ENCODE measurements around the gene CFAP20DC.
"Not testable (repeated sequence)": the region's sequence is repeated elsewhere in the genome, so short reads cannot be mapped to it uniquely, and the experiment has no call there.

Gene CFAP20DC

GRCh38 chr3:58991623-58992022 lies 58.2 kb downstream of the CFAP20DC start:
- H3K36me3 ChIP-seq (ENCODE audit: insufficient read depth, low read length), result no peaks in the 10 kb centered on the region
- no peaks in the 10 kb centered on the region for H3K27me3 ChIP-seq (ENCODE audit: control insufficient read depth in 1 of 2, insufficient read depth in 2 of 2, low read length in 2 of 2)
- H3K9ac ChIP-seq (ENCODE audit: low read length), result no peak overlapping the region
- H3K4me1 ChIP-seq (ENCODE audit: insufficient read depth, low read length), result no peaks in the 10 kb centered on the region
- no peaks in the 10 kb centered on the region for H3K9me3 ChIP-seq (ENCODE audit: low read length)
- no peak overlapping the region for H3K4me3 ChIP-seq (ENCODE audit: low read depth in 1 of 2, low read length in 2 of 2)
- no peak overlapping the region for H3K27ac ChIP-seq (ENCODE audit: low read depth, low read length)

GRCh38 chr3:58991026-58991425 lies 58.8 kb downstream of the CFAP20DC start:
- Histone ChIP-seq H3K9ac (ENCODE audit: low read length) (no peak overlapping the region), H3K4me1 (ENCODE audit: insufficient read depth, low read length) (no peaks in the 10 kb centered on the region), H3K9me3 (ENCODE audit: low read length) (no peaks in the 10 kb centered on the region), H3K36me3 (ENCODE audit: insufficient read depth, low read length) (no peaks in the 10 kb centered on the region), H3K27me3 (ENCODE audit: control insufficient read depth in 1 of 2, insufficient read depth in 2 of 2, low read length in 2 of 2) (no peaks in the 10 kb centered on the region), H3K4me3 (ENCODE audit: low read depth in 1 of 2, low read length in 2 of 2) (no peak overlapping the region), H3K27ac (ENCODE audit: low read depth, low read length) (no peak overlapping the region)

- Histone ChIP-seq H3K9me3 (ENCODE audit: low read length) (no peaks in the 10 kb centered on the region), H3K27ac (ENCODE audit: low read depth, low read length) (no peak overlapping the region), H3K4me3 (ENCODE audit: low read depth in 1 of 2, low read length in 2 of 2) (no peak overlapping the region), H3K4me1 (ENCODE audit: insufficient read depth, low read length) (no peaks in the 10 kb centered on the region), H3K9ac (ENCODE audit: low read length) (no peak overlapping the region), H3K27me3 (ENCODE audit: control insufficient read depth in 1 of 2, insufficient read depth in 2 of 2, low read length in 2 of 2) (no peaks in the 10 kb centered on the region), H3K36me3 (ENCODE audit: insufficient read depth, low read length) (no peaks in the 10 kb centered on the region)
Observed at GRCh38 chr3:58989955-58990354, 59.9 kb downstream of the CFAP20DC start.

- Histone ChIP-seq H3K9ac (ENCODE audit: low read length) (no peak overlapping the region), H3K4me3 (ENCODE audit: low read depth in 1 of 2, low read length in 2 of 2) (no peak overlapping the region), H3K27ac (ENCODE audit: low read depth, low read length) (no peak overlapping the region), H3K36me3 (ENCODE audit: insufficient read depth, low read length) (no peaks in the 10 kb centered on the region), H3K9me3 (ENCODE audit: low read length) (no peaks in the 10 kb centered on the region), H3K4me1 (ENCODE audit: insufficient read depth, low read length) (no peaks in the 10 kb centered on the region), H3K27me3 (ENCODE audit: control insufficient read depth in 1 of 2, insufficient read depth in 2 of 2, low read length in 2 of 2) (no peaks in the 10 kb centered on the region)
Observed at GRCh38 chr3:58989163-58989562, 60.7 kb downstream of the CFAP20DC start.

DNA sequence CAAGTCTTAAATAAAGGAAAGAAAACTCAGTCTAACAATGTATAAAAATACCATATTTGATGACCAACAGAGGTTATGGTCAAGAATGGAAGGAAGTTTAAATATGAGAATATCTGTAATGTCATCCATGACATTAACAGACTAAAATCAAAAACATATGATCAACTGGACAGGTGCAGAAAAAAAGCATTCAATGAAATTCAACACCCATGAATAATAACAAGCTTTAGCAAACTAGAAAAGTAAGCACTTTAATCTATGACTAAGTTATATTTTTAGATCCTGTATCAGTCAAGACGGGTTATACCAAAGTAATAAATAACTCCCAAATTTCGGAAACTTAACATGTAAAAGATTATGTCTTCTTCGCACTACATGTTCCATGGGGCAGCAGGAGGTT lies 61.8 kb downstream of the CFAP20DC start:
- Histone ChIP-seq H3K27ac (ENCODE audit: low read depth, low read length) (no peak overlapping the region), H3K9ac (ENCODE audit: low read length) (no peak overlapping the region), H3K36me3 (ENCODE audit: insufficient read depth, low read length) (no peaks in the 10 kb centered on the region)

DNA sequence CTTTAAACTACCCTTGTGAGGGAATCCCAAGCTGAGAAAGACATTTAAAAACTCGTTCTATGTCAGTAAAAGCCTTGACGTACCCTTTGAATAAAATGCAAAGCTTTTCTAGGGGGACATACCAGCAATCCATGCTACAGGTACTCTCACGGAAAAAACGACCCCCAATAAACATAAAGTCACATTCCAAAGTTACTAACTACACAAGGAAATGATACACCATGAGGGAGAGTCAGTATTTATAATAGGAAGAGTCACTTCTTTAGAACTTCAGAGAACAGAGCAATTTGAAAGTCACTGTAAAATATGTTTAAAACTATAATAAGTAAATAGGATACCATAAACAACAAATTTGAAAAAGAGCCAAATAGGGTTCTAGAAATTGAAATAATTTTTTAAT lies 63.2 kb downstream of the CFAP20DC start:
- no peak overlapping the region for H3K9ac ChIP-seq (ENCODE audit: low read length)
- no peak overlapping the region for H3K4me3 ChIP-seq (ENCODE audit: low read depth in 1 of 2, low read length in 2 of 2)
- no peaks in the 10 kb centered on the region for H3K4me1 ChIP-seq (ENCODE audit: insufficient read depth, low read length)
- no peak overlapping the region for H3K27ac ChIP-seq (ENCODE audit: low read depth, low read length)
- H3K36me3 ChIP-seq (ENCODE audit: insufficient read depth, low read length), result no peaks in the 10 kb centered on the region
- H3K27me3 ChIP-seq (ENCODE audit: control insufficient read depth in 1 of 2, insufficient read depth in 2 of 2, low read length in 2 of 2), result no peaks in the 10 kb centered on the region
- no peaks in the 10 kb centered on the region for H3K9me3 ChIP-seq (ENCODE audit: low read length)

More for the DNA sequence above, 61.8 kb downstream of the CFAP20DC start:
- no peaks in the 10 kb centered on the region for H3K4me1 ChIP-seq (ENCODE audit: insufficient read depth, low read length)
- no peaks in the 10 kb centered on the region for H3K27me3 ChIP-seq (ENCODE audit: control insufficient read depth in 1 of 2, insufficient read depth in 2 of 2, low read length in 2 of 2)
- no peaks in the 10 kb centered on the region for H3K9me3 ChIP-seq (ENCODE audit: low read length)
- no peak overlapping the region for H3K4me3 ChIP-seq (ENCODE audit: low read depth in 1 of 2, low read length in 2 of 2)

DNA sequence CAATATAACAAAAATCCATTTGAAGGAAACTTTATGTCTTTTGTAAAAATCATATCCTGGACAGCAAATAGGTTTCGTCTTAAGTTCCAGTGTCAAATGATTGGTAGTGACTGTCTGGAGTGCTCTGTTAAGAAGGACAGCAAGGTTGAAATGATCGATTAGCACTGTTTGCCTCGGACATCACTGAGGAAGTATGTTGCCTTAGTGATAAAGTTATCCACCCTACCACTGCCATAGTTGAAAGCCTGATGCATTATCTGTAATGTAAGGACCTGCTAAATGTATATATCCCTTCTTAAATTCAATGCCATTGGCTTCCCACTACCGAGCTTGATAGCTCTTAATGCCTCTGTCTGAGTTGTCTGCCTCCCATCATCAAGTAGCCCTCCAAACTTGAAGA lies 70.0 kb downstream of the CFAP20DC start:
- no peaks in the 10 kb centered on the region for H3K27me3 ChIP-seq (ENCODE audit: control insufficient read depth in 1 of 2, insufficient read depth in 2 of 2, low read length in 2 of 2)
- no peaks in the 10 kb centered on the region for H3K9me3 ChIP-seq (ENCODE audit: low read length)
- H3K4me1 ChIP-seq (ENCODE audit: insufficient read depth, low read length), result no peaks in the 10 kb centered on the region
- H3K36me3 ChIP-seq (ENCODE audit: insufficient read depth, low read length), result no peaks in the 10 kb centered on the region
- H3K27ac ChIP-seq (ENCODE audit: low read depth, low read length), result no peak overlapping the region
- no peak overlapping the region for H3K4me3 ChIP-seq (ENCODE audit: low read depth in 1 of 2, low read length in 2 of 2)
- H3K9ac ChIP-seq (ENCODE audit: low read length), result no peak overlapping the region

- no peaks in the 10 kb centered on the region for H3K4me1 ChIP-seq (ENCODE audit: insufficient read depth, low read length)
- H3K9me3 ChIP-seq (ENCODE audit: low read length), result no peaks in the 10 kb centered on the region
- H3K27ac ChIP-seq (ENCODE audit: low read depth, low read length), result no peak overlapping the region
- H3K36me3 ChIP-seq (ENCODE audit: insufficient read depth, low read length), result no peaks in the 10 kb centered on the region
- no peaks in the 10 kb centered on the region for H3K27me3 ChIP-seq (ENCODE audit: control insufficient read depth in 1 of 2, insufficient read depth in 2 of 2, low read length in 2 of 2)
- no peak overlapping the region for H3K4me3 ChIP-seq (ENCODE audit: low read depth in 1 of 2, low read length in 2 of 2)
- H3K9ac ChIP-seq (ENCODE audit: low read length), result no peak overlapping the region
Observed at GRCh38 chr3:58973796-58974195, 76.0 kb downstream of the CFAP20DC start.

DNA sequence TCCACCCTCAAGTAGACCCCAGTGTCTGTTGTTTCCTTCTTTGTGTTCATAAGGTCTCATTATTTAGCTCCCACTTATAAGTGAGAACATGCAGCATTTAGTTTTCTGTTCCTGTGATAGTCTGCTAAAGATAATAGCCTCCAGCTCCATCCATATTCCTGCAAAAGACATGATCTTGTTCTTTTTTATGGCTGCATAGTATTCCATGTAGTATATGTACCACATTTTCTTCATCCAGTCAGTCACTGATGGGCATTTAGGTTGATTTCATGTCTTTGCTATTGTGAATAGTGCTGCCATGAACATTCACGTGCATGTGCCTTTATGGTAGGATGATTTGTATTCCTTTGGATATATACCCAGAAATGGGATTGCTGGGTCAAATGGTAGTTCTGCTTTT lies 82.0 kb downstream of the CFAP20DC start:
- not testable (repeated sequence) for H3K4me1 ChIP-seq (ENCODE audit: insufficient read depth, low read length); H3K27me3 ChIP-seq (ENCODE audit: control insufficient read depth in 1 of 2, insufficient read depth in 2 of 2, low read length in 2 of 2); H3K9me3 ChIP-seq (ENCODE audit: low read length); H3K27ac ChIP-seq (ENCODE audit: low read depth, low read length); H3K4me3 ChIP-seq (ENCODE audit: low read depth in 1 of 2, low read length in 2 of 2); H3K36me3 ChIP-seq (ENCODE audit: insufficient read depth, low read length); H3K9ac ChIP-seq (ENCODE audit: low read length)

DNA sequence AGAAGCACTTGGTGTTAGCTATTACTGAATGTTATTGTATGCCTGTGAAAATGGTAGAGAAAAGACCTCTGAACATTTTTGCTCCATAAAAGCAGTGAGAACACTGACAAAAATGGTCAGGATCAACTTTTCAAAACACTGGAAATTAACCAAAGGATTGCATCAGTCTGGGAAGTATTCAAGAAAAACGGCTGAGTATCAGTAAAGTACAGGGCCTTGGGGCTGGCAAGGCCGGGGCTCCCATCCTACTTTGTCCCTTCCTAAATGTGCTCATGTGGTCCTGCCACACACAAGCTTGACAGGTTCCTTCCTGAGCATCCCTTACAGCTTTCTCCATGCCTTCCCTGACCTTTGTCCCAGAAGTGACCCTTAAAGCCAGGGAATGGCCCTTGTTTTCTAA lies 84.0 kb downstream of the CFAP20DC start:
- no peaks in the 10 kb centered on the region for H3K9me3 ChIP-seq (ENCODE audit: low read length)
- H3K4me1 ChIP-seq (ENCODE audit: insufficient read depth, low read length), result no peaks in the 10 kb centered on the region
- no peaks in the 10 kb centered on the region for H3K36me3 ChIP-seq (ENCODE audit: insufficient read depth, low read length)
- no peak overlapping the region for H3K9ac ChIP-seq (ENCODE audit: low read length)
- H3K4me3 ChIP-seq (ENCODE audit: low read depth in 1 of 2, low read length in 2 of 2), result no peak overlapping the region
- no peaks in the 10 kb centered on the region for H3K27me3 ChIP-seq (ENCODE audit: control insufficient read depth in 1 of 2, insufficient read depth in 2 of 2, low read length in 2 of 2)
- no peak overlapping the region for H3K27ac ChIP-seq (ENCODE audit: low read depth, low read length)

GRCh38 chr3:58963928-58964503 lies 85.8 kb downstream of the CFAP20DC start:
- no peaks in the 10 kb centered on the region for H3K9me3 ChIP-seq (ENCODE audit: low read length)
- H3K4me3 ChIP-seq (ENCODE audit: low read depth in 1 of 2, low read length in 2 of 2), result no peak overlapping the region
- H3K27ac ChIP-seq (ENCODE audit: low read depth, low read length), result no peak overlapping the region
- no peaks in the 10 kb centered on the region for H3K36me3 ChIP-seq (ENCODE audit: insufficient read depth, low read length)
- no peaks in the 10 kb centered on the region for H3K4me1 ChIP-seq (ENCODE audit: insufficient read depth, low read length)
- H3K9ac ChIP-seq (ENCODE audit: low read length), result no peak overlapping the region
- no peaks in the 10 kb centered on the region for H3K27me3 ChIP-seq (ENCODE audit: control insufficient read depth in 1 of 2, insufficient read depth in 2 of 2, low read length in 2 of 2)

DNA sequence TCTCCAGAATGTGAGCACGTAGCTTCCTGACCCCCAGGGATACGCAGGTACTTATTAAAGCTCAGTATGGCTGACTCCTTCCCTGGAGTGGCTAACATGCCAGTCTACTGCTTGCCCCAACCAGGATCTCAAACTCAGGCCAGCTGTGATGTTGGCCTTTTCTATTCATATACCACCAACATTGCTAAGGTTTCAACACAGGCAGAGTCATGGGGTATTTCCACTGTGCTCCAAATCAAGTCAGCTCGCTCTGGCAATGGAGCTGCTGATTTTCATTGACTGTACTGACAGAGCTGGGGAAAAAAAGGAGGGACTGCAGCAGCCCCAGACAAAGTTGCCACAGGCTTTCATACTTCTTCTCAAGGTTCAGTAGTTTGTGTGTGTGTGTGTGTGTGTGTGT lies 87.0 kb downstream of the CFAP20DC start:
- H3K36me3 ChIP-seq (ENCODE audit: insufficient read depth, low read length), result no peaks in the 10 kb centered on the region
- no peak overlapping the region for H3K27ac ChIP-seq (ENCODE audit: low read depth, low read length)
- H3K27me3 ChIP-seq (ENCODE audit: control insufficient read depth in 1 of 2, insufficient read depth in 2 of 2, low read length in 2 of 2), result no peaks in the 10 kb centered on the region
- H3K9ac ChIP-seq (ENCODE audit: low read length), result no peak overlapping the region
- no peaks in the 10 kb centered on the region for H3K9me3 ChIP-seq (ENCODE audit: low read length)
- H3K4me3 ChIP-seq (ENCODE audit: low read depth in 1 of 2, low read length in 2 of 2), result no peak overlapping the region
- H3K4me1 ChIP-seq (ENCODE audit: insufficient read depth, low read length), result no peaks in the 10 kb centered on the region
